GM21737 (cell line): ENCODE measurements around the gene WFS1.

Source experiments
- ATAC-seq: cut with Tn5 transposase; IDR thresholded peaks from one replicate; pipeline ENCODE4 v1.9.1; 2021; ENCODE audit warnings: mild to moderate bottlenecking, moderate library complexity; ENCODE audit not compliant: unreplicated experiment

Gene WFS1

GRCh38 chr4:6233929-6234328, 35.7 kb upstream of the WFS1 start:
- ATAC-seq = no peak

GRCh38 chr4:6235012-6235411, 34.6 kb upstream of the WFS1 start:
- no peak for ATAC-seq

- no peak for ATAC-seq
Observed at GRCh38 chr4:6235901-6236640, 33.6 kb upstream of the WFS1 start.

- ATAC-seq = no peak
Observed at GRCh38 chr4:6236816-6237390, 32.7 kb upstream of the WFS1 start.

- no peak for ATAC-seq
Observed at GRCh38 chr4:6239486-6239885, 30.2 kb upstream of the WFS1 start.

- ATAC-seq = no peak
Observed at GRCh38 chr4:6239968-6240367, 29.7 kb upstream of the WFS1 start.

- no peak for ATAC-seq
Observed at GRCh38 chr4:6241062-6241845, 28.4 kb upstream of the WFS1 start.

GRCh38 chr4:6242271-6243029, 27.2 kb upstream of the WFS1 start:
- ATAC-seq = no peak

- ATAC-seq = no peak
Observed at GRCh38 chr4:6245246-6246169, 24.1 kb upstream of the WFS1 start.

GRCh38 chr4:6246170-6246634, 23.4 kb upstream of the WFS1 start:
- ATAC-seq = no peak

GRCh38 chr4:6248394-6248793, 21.3 kb upstream of the WFS1 start:
- ATAC-seq = no peak

GRCh38 chr4:6250235-6250983, 19.2 kb upstream of the WFS1 start:
- no peak for ATAC-seq

GRCh38 chr4:6250984-6251295, 18.7 kb upstream of the WFS1 start:
- ATAC-seq = no peak

- no peak for ATAC-seq
Observed at GRCh38 chr4:6251365-6251764, 18.3 kb upstream of the WFS1 start.

GRCh38 chr4:6252051-6252450, 17.6 kb upstream of the WFS1 start:
- no peak for ATAC-seq

GRCh38 chr4:6253111-6253510, 16.5 kb upstream of the WFS1 start:
- no peak for ATAC-seq

GRCh38 chr4:6253961-6254360, 15.7 kb upstream of the WFS1 start:
- no peak for ATAC-seq

- no peak for ATAC-seq
Observed at GRCh38 chr4:6256141-6256540, 13.5 kb upstream of the WFS1 start.

- no peak for ATAC-seq
Observed at GRCh38 chr4:6257247-6258025, 12.2 kb upstream of the WFS1 start.
